Tracheal epithelial cell (primary cell): Measurements from ENCODE around the gene NSA2. TPM values are rescaled to one million over a fixed set of nuclear protein-coding genes. Genes with fewer than 3 reads are reported as not detected.

Source experiments
- total RNA-seq: library from RNA; depleted of rRNA; stranded (reverse); fragments of >200 nt; gene quantifications from 2 replicates; pipeline ENCODE4 v1.2.1, GENCODE V29; 2014

The NSA2 gene
- total RNA-seq = 98.0 and 118 TPM in 2 replicates

GRCh38 chr5:74766849-74767578 lies at the start of gene NSA2, which contains the start of gene GFM2:
Gene NSA2, plus strand, starts transcription at chr5:74767249. Its CDS starts 112 bp downstream, at chr5:74767361.
Gene GFM2, minus strand, starts transcription at chr5:74767117. Its CDS starts 3,375 bp downstream, at chr5:74763742.

Other genes with a start within 250 kb of the NSA2 start
- gene ENC1, start 126.5 kb upstream of the NSA2 start, total RNA-seq = 8.7 and 129 TPM in 2 replicates
- gene HEXB, start 82.0 kb upstream of the NSA2 start, total RNA-seq = 208 and 234 TPM in 2 replicates
- gene GFM2, start 132 bp upstream of the NSA2 start, total RNA-seq = 38.8 and 47.3 TPM in 2 replicates
- gene FAM169A, start 99.1 kb downstream of the NSA2 start, total RNA-seq = 9.4 and 16.4 TPM in 2 replicates